K562 (cell line): Measurements from ENCODE around the gene NUPR1. TPM values are rescaled to one million over a fixed set of nuclear protein-coding genes. Genes with fewer than 3 reads are reported as not detected.

Source experiments
- REST ChIP-seq, 2 experiments: fragments of 450-650 bp; formaldehyde crosslinking in 1 of 2; IDR thresholded peaks; 2 replicates each; pipeline versions ENCODE4 v1.4.0 to v1.6.1; 2014 to 2020; ENCODE audit warnings: mild to moderate bottlenecking in 2 of 2, borderline replicate concordance in 1 of 2, low read depth in 1 of 2
- TRIM25 ChIP-seq: fragments of 450-650 bp; IDR thresholded peaks from 2 replicates; pipeline ENCODE4 v1.7.0; 2016; ENCODE audit warnings: borderline replicate concordance
- ZNF134 ChIP-seq: fragments of 250-450 bp; sonication (Bioruptor Pico); conservative IDR thresholded peaks from 2 replicates; pipeline ENCODE4 v1.4.0; 2020
- ZNF407 ChIP-seq: fragments of 450-650 bp; IDR thresholded peaks from 2 replicates; pipeline ENCODE4 v1.6.1; 2016; ENCODE audit warnings: low read depth
- polyA plus RNA-seq, 8 experiments: library from polyadenylated mRNA; depleted of rRNA in 4 of 8; stranded (reverse) in 5 of 8; unstranded in 3 of 8; fragments of >200 nt; fragmentation: Nextera tagmentation in 2 of 8; fragmentation: Illumina TruSeq in 1 of 8; extraction: Ambion mirVana in 2 of 8; extraction: Trizol in 1 of 8; gene quantifications; 2 replicates each; pipeline versions ENCODE4 v1.2.1 to v1.2.3, GENCODE V29; 2011 to 2014; ENCODE audit warnings: inconsistent platforms in 1 of 8, missing spikeins in 1 of 8
- total RNA-seq, 7 experiments: library from RNA; depleted of rRNA in 6 of 7; stranded (reverse); fragments of >200 nt in 6 of 7; fragmentation: Illumina TruSeq in 2 of 7; extraction: Trizol in 2 of 7; gene quantifications; 2 replicates each; pipeline versions ENCODE4 v1.2.1 to v1.2.3, GENCODE V29; 2011 to 2021; ENCODE audit warnings: low replicate concordance in 1 of 7

Gene NUPR1
- total and polyA plus RNA-seq, 9 of the 15 experiments (the other 6 are each of a cell fraction or from before 2014, with no cell fraction given) = 0.07 to 1.5 (median 0.27) TPM

- TF ChIP-seq ZNF407 (no peak), TRIM25 (no peak), REST (IDR thresholded peaks at IDR 0.05; ENCODE audit: borderline replicate concordance) (no peak), REST (CRISPR knock-in tag; IDR thresholded peaks at IDR 0.05; ENCODE audit: low read depth) (no peak), ZNF134 (CRISPR knock-in tag) (no peak)
These were observed 7.9 kb upstream of the NUPR1 start (continued) for GRCh38 chr16:28546626-28547025.
